Measurements from ENCODE around the gene EPHB1.

Gene EPHB1

GRCh38 chr3:135172191-135172869 is 377.3 kb downstream of the EPHB1 start:
- peak; percentile 28 for DNase-seq

GRCh38 chr3:135175728-135176277 is 380.7 kb downstream of the EPHB1 start:
- no peak for DNase-seq

GRCh38 chr3:135176881-135177280 is 381.8 kb downstream of the EPHB1 start:
- DNase-seq = no peak

- DNase-seq = no peak
Observed at GRCh38 chr3:135178566-135178965, 383.5 kb downstream of the EPHB1 start.

- no peak for DNase-seq
Observed at GRCh38 chr3:135181408-135181807, 386.3 kb downstream of the EPHB1 start.

- no peak for DNase-seq
Observed at GRCh38 chr3:135182364-135182998, 387.4 kb downstream of the EPHB1 start.

- DNase-seq = no peak
Observed at GRCh38 chr3:135190658-135191057, 395.6 kb downstream of the EPHB1 start.

- no peak for DNase-seq
Observed at GRCh38 chr3:135191708-135192107, 396.6 kb downstream of the EPHB1 start.

GRCh38 chr3:135192929-135193328 is 397.9 kb downstream of the EPHB1 start:
- no peak for DNase-seq

- no peak for DNase-seq
Observed at GRCh38 chr3:135197246-135197645, 402.2 kb downstream of the EPHB1 start.

GRCh38 chr3:135197856-135198255 is 402.8 kb downstream of the EPHB1 start:
- DNase-seq = no peak

- DNase-seq = no peak
Observed at GRCh38 chr3:135199137-135199536, 404.1 kb downstream of the EPHB1 start.

GRCh38 chr3:135203026-135203425 is 408.0 kb downstream of the EPHB1 start:
- DNase-seq = no peak

GRCh38 chr3:135213213-135213612 is 418.2 kb downstream of the EPHB1 start:
- DNase-seq = no peak

- no peak for DNase-seq
Observed at GRCh38 chr3:135213822-135214221, 418.8 kb downstream of the EPHB1 start.

- DNase-seq = no peak
Observed at GRCh38 chr3:135214400-135214799, 419.3 kb downstream of the EPHB1 start.

- DNase-seq = no peak
Observed at GRCh38 chr3:135215516-135215915, 420.5 kb downstream of the EPHB1 start.

- DNase-seq = no peak
Observed at GRCh38 chr3:135216659-135217058, 421.6 kb downstream of the EPHB1 start.

- no peak for DNase-seq
Observed at GRCh38 chr3:135217730-135218129, 422.7 kb downstream of the EPHB1 start.

GRCh38 chr3:135218304-135218703 is 423.2 kb downstream of the EPHB1 start:
- peak; percentile 65 for DNase-seq

- no peak for DNase-seq
Observed at GRCh38 chr3:135218782-135219181, 423.7 kb downstream of the EPHB1 start.

- no peak for DNase-seq
Observed at GRCh38 chr3:135224815-135225362, 429.8 kb downstream of the EPHB1 start.

GRCh38 chr3:135226057-135226456 is 431.0 kb downstream of the EPHB1 start:
- no peak for DNase-seq

GRCh38 chr3:135228201-135228600 is 433.1 kb downstream of the EPHB1 start:
- DNase-seq = no peak
